SK-N-SH (cell line): ENCODE results near the gene ZNF346. TPM values are rescaled to one million over a fixed set of nuclear protein-coding genes. Genes with fewer than 3 reads are reported as not detected.

Experiments used
- CTCF ChIA-PET: fragments of 300-600, 350-600 bp; formaldehyde crosslinking; extraction: SDS; loops from one replicate; lab custom pipeline; 2021; lab: Yijun Ruan, JAX
- POLR2A ChIA-PET: fragments of 350-600 bp; sonication (Branson Sonifier 250); formaldehyde crosslinking; extraction: SDS; loops from one replicate; lab custom pipeline; 2020; ENCODE audit warnings: antibody characterized with exemption, inconsistent platforms; lab: Yijun Ruan, JAX
- DNase-seq: peaks from one replicate; pipeline ENCODE4 v3.0.0; 2012
- H2AFZ ChIP-seq: fragments of 200-600 bp; sonication (generic); 2 replicates; pipeline ENCODE4 v1.8.1; 2016; ENCODE audit warnings: antibody characterized with exemption, mild to moderate bottlenecking, low read depth
- H3F3A ChIP-seq: fragments of 200-600 bp; sonication (generic); replicated peaks from 2 replicates; pipeline ENCODE3; 2016; ENCODE audit warnings: antibody characterized with exemption, mild to moderate bottlenecking; ENCODE audit not compliant: insufficient read depth
- H3K27ac ChIP-seq, 2 experiments: fragments of 200-500 bp in 1 of 2; fragments of 200-600 bp in 1 of 2; sonication (Bioruptor generic) in 1 of 2; sonication (generic), shearing (Covaris generic) in 1 of 2; 2 replicates each; pipeline versions ENCODE4 v1.5.1 to v1.6.1; 2014 to 2016; ENCODE audit warnings: low read depth in 2 of 2, inconsistent platforms in 1 of 2, low read length in 1 of 2, mild to moderate bottlenecking in 1 of 2, mixed read lengths in 1 of 2
- H3K27me3 ChIP-seq: fragments of 200-600 bp; sonication (generic), shearing (Covaris generic); 2 replicates; pipeline ENCODE4 v1.6.1; 2016; ENCODE audit warnings: mixed run types; ENCODE audit not compliant: insufficient read depth
- H3K36me3 ChIP-seq, 2 experiments: fragments of 200-500 bp in 1 of 2; fragments of 200-600 bp in 1 of 2; sonication (Bioruptor generic) in 1 of 2; sonication (generic) in 1 of 2; replicated peaks in 1 of 2; 2 replicates each; pipeline versions ENCODE3 to v1.5.1; 2014 to 2016; ENCODE audit warnings: low read length in 1 of 2, mild to moderate bottlenecking in 1 of 2; ENCODE audit not compliant: insufficient read depth in 2 of 2, control insufficient read depth in 1 of 2
- H3K4me1 ChIP-seq, 2 experiments: fragments of 200-500 bp in 1 of 2; fragments of 200-600 bp in 1 of 2; sonication (Bioruptor generic) in 1 of 2; sonication (generic), shearing (Covaris generic) in 1 of 2; 2 replicates each; pipeline versions ENCODE4 v1.5.1 to v1.6.1; 2014 to 2016; ENCODE audit warnings: low read depth in 1 of 2, low read length in 1 of 2, mixed run types in 1 of 2; ENCODE audit not compliant: insufficient read depth in 2 of 2, control insufficient read depth in 1 of 2
- H3K4me2 ChIP-seq: fragments of 200-600 bp; sonication (generic), shearing (Covaris generic); 2 replicates; pipeline ENCODE4 v1.6.1; 2017; ENCODE audit warnings: mixed run types
- H3K4me3 ChIP-seq, 2 experiments: fragments of 200-500 bp in 1 of 2; fragments of 200-600 bp in 1 of 2; sonication (Bioruptor generic) in 1 of 2; sonication (generic), shearing (Covaris generic) in 1 of 2; 2 replicates each; pipeline versions ENCODE4 v1.5.1 to v1.8.1; 2014 to 2016; ENCODE audit warnings: low read depth in 2 of 2, inconsistent platforms in 1 of 2, low read length in 1 of 2, mild to moderate bottlenecking in 1 of 2, mixed read lengths in 1 of 2, moderate library complexity in 1 of 2
- H3K79me2 ChIP-seq: fragments of 200-600 bp; sonication (generic); 2 replicates; pipeline ENCODE4 v1.8.1; 2017; ENCODE audit warnings: mild to moderate bottlenecking; ENCODE audit not compliant: insufficient read depth
- H3K9ac ChIP-seq: fragments of 200-600 bp; sonication (generic); 2 replicates; pipeline ENCODE4 v1.6.1; 2017; ENCODE audit warnings: mixed run types
- H3K9me2 ChIP-seq: fragments of 200-600 bp; sonication (generic); 2 replicates; pipeline ENCODE4 v1.6.1; 2017; ENCODE audit warnings: mixed run types
- H3K9me3 ChIP-seq: fragments of 200-600 bp; sonication (generic); 2 replicates; pipeline ENCODE4 v1.6.1; 2017; ENCODE audit warnings: mixed run types, mild to moderate bottlenecking, moderate library complexity
- H4K20me1 ChIP-seq: fragments of 200-600 bp; sonication (generic); 2 replicates; pipeline ENCODE4 v1.6.1; 2017; ENCODE audit warnings: mild to moderate bottlenecking, mixed run types; ENCODE audit not compliant: insufficient read depth
- CHD2 ChIP-seq: fragments of 150-350 bp; IDR thresholded peaks from 2 replicates; pipeline ENCODE4 v1.6.1; 2018; ENCODE audit warnings: low read length; ENCODE audit not compliant: partially characterized antibody
- ELF1 ChIP-seq: IDR thresholded peaks from 2 replicates; pipeline ENCODE4 v1.4.0; 2012
- EP300 ChIP-seq, 2 experiments: IDR thresholded peaks; 2 replicates each; pipeline versions ENCODE4 v1.4.0 to v1.6.1; 2012; ENCODE audit warnings: borderline replicate concordance in 1 of 2, low read depth in 1 of 2, low read length in 1 of 2
- FOXM1 ChIP-seq: IDR thresholded peaks from 2 replicates; pipeline ENCODE4 v1.4.0; 2012; ENCODE audit warnings: low read depth, mild to moderate bottlenecking
- GATA2 ChIP-seq: sonication (generic); formaldehyde crosslinking; IDR thresholded peaks from 2 replicates; pipeline ENCODE4 v1.5.0; 2020; ENCODE audit warnings: mild to moderate bottlenecking, missing genetic modification reagents
- IRF3 ChIP-seq: fragments of 150-350 bp; IDR thresholded peaks from 2 replicates; pipeline ENCODE4 v1.6.1; 2016; ENCODE audit warnings: mild to moderate bottlenecking, low read depth, low read length
- MAX ChIP-seq: IDR thresholded peaks from 2 replicates; pipeline ENCODE4 v1.4.0; 2012; ENCODE audit warnings: low read depth
- MEF2A ChIP-seq: IDR thresholded peaks from 2 replicates; pipeline ENCODE4 v1.4.0; 2012; ENCODE audit warnings: low read depth, borderline replicate concordance
- NRF1 ChIP-seq: IDR thresholded peaks from 2 replicates; pipeline ENCODE4 v1.6.1; 2012; ENCODE audit warnings: low read depth, mild to moderate bottlenecking, low read length
- RFX5 ChIP-seq: IDR thresholded peaks from 2 replicates; pipeline ENCODE4 v1.6.1; 2012; ENCODE audit warnings: mild to moderate bottlenecking, improper control_type of control experiment, low read length
- RXRA ChIP-seq: IDR thresholded peaks from 2 replicates; pipeline ENCODE4 v1.4.0; 2012; ENCODE audit warnings: low read depth, mild to moderate bottlenecking, borderline replicate concordance
- SIN3A ChIP-seq: IDR thresholded peaks from 2 replicates; pipeline ENCODE4 v1.6.1; 2012; ENCODE audit warnings: low read depth, mild to moderate bottlenecking, low read length, moderate library complexity, borderline replicate concordance
- TCF12 ChIP-seq: IDR thresholded peaks from 2 replicates; pipeline ENCODE4 v1.4.0; 2012
- USF1 ChIP-seq: IDR thresholded peaks from 2 replicates; pipeline ENCODE4 v1.4.0; 2012; ENCODE audit warnings: low read depth, borderline replicate concordance
- ZBTB33 ChIP-seq: IDR thresholded peaks from 2 replicates; pipeline ENCODE4 v1.4.0; 2012; ENCODE audit warnings: low read depth, borderline replicate concordance
- WGBS: methylation state at CpG from one replicate; pipeline ENCODE4 v1.1.6; 2017; ENCODE audit warnings: low lambda C conversion rate; 5-methylcytosine and 5-hydroxymethylcytosine counted together
- polyA plus RNA-seq, 3 experiments: library from polyadenylated mRNA; depleted of rRNA; stranded (reverse); fragments of >200 nt; gene quantifications; 2 replicates each; pipeline ENCODE4 v1.2.3, GENCODE V29; 2012

ZNF346 gene
- polyA plus RNA-seq, 1 of the 3 experiments (the other 2 are of a cell fraction) = 15.1 TPM

- no peak overlapping the region for H3K4me2 ChIP-seq
- DNase-seq = no peak
- H3K9ac ChIP-seq = no peak overlapping the region
- H2AFZ ChIP-seq = no peak overlapping the region
- no peaks in the 10 kb centered on the region for H3K9me2 ChIP-seq
- no peak overlapping the region for H3K27ac ChIP-seq
- no peaks in the 10 kb centered on the region for H3K4me1 ChIP-seq
- H3K27me3 ChIP-seq = no peaks in the 10 kb centered on the region
- H4K20me1 ChIP-seq = 0 out of 2 replicates have a peak, but pooled peaks cover 11% of the 10 kb centered on the region
- H3K79me2 ChIP-seq = peaks cover 68% of the 10 kb centered on the region; the same call in 1 of the 2 replicates
- TF ChIP-seq TCF12 = no peak
- no peak for TF ChIP-seq IRF3
- no peak for TF ChIP-seq FOXM1
- no peak for TF ChIP-seq USF1
- no peak for TF ChIP-seq CHD2
- TF ChIP-seq MEF2A = no peak
- no peak for TF ChIP-seq SIN3A
- TF ChIP-seq GATA2 (CRISPR knock-in tag) = no peak
- no peak for TF ChIP-seq RFX5
- TF ChIP-seq ZBTB33 = no peak
- no peak for TF ChIP-seq MAX
- TF ChIP-seq RXRA = no peak
- TF ChIP-seq ELF1 = no peak
- no peak for TF ChIP-seq NRF1
- TF ChIP-seq EP300 (IDR thresholded peaks at IDR 0.05; ENCODE audit: borderline replicate concordance in 1 of 2, low read depth in 1 of 2, low read length in 1 of 2) = no peak
- no peaks in the 10 kb centered on the region for H3K9me3 ChIP-seq
- ChIA-PET CTCF (no interaction called here), POLR2A (no interaction called here)
- WGBS = 98% methylated on average over 5 of the region's 5 CpGs
- H3F3A ChIP-seq = no peaks in the 10 kb centered on the region
- H3K4me3 ChIP-seq = no peak overlapping the region
- peaks cover 8 to 13% of the 10 kb centered on the region in 2 experiments for H3K36me3 ChIP-seq
These were observed 14.4 kb downstream of the ZNF346 start for GRCh38 chr5:177036921-177037320.
